Stimulated activated CD8-positive, alpha-beta memory T cell treated with anti-CD3 and anti-CD28 coated beads, Interleukin-12 subunit alpha, Interleukin-12 subunit beta, amount 100 ng/mL, for 24 hours (primary cell): ENCODE data around the gene ZNF423.
"Not testable (repeated sequence)": the region's sequence is repeated elsewhere in the genome, so short reads cannot be mapped to it uniquely, and the experiment has no call there.

ENCODE experiments used
- DNase-seq: peaks from one replicate; pipeline ENCODE4 v3.0.0-alpha.2; 2020; ENCODE audit errors: extremely low read depth

Gene ZNF423

DNA sequence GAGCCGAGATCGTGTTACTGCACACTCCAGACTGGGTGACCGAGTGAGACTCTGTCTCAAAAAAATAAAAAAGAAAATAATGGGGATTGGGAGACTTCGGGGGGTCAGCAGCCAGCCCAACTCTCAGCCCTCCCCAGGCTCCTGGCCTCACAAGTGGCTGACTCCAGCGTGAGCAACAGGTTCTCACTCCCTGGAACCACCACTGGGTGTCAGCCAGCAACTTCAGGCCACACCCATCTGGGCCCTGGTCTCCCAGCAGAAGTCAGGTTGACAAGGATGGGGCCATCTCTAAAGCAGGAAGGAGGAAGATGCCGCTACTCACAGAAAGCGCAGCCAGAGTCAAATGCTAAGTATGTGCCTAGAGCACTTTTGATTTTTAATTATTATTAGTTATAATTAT is 342.9 kb downstream of the ZNF423 start:
- no peak for DNase-seq

DNA sequence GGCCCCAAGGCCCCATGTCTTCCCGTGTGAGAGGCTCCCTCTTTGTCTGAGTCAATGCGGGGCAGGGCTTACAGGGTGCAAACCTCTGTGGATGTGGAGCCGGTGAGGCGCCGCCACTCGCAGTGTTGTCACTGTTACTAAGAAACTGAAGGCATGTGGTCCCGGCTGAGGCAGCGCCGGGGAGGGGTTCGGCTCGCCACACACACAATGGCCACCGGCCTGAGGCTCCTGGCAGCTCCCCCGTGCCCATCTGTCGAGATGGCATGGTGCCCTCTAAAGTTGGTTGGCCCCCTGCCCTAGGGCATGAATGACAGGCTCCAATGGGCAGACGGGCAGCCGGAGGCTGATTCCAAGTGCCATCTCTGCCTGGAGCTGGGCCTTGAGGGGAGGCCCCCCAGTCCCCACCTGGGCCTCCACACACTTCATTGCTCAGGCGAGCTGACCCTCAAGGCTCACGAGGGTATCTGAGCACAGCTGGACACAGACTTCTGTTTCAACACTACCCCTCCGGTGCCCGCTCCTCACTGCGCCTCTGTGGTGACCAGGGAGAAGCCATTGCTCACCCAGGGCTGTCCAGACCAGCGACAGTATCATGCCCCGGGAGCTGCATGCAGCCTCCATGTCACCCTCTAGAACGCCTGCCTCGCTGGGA is 345.1 kb downstream of the ZNF423 start:
- no peak for DNase-seq

DNA sequence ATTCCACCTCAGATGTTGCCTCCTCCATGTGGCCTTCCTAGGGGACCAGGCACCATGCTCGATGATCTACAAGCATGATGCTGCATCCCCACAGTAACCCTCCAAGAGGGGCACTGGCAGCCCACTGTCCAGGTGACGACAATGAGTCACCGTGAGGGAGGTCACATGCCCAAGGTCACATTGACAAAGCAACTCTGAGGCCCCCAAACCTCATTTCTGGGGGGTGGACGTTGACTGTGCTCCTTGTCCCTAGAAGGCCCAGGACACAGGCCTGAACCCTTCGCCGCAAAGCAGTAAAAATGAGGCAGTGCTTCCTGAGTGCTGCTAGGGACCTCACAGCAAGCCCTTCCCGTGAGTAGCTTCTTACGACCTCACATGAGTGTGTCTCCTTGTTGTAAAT is 345.8 kb downstream of the ZNF423 start:
- DNase-seq, result no peak

DNA sequence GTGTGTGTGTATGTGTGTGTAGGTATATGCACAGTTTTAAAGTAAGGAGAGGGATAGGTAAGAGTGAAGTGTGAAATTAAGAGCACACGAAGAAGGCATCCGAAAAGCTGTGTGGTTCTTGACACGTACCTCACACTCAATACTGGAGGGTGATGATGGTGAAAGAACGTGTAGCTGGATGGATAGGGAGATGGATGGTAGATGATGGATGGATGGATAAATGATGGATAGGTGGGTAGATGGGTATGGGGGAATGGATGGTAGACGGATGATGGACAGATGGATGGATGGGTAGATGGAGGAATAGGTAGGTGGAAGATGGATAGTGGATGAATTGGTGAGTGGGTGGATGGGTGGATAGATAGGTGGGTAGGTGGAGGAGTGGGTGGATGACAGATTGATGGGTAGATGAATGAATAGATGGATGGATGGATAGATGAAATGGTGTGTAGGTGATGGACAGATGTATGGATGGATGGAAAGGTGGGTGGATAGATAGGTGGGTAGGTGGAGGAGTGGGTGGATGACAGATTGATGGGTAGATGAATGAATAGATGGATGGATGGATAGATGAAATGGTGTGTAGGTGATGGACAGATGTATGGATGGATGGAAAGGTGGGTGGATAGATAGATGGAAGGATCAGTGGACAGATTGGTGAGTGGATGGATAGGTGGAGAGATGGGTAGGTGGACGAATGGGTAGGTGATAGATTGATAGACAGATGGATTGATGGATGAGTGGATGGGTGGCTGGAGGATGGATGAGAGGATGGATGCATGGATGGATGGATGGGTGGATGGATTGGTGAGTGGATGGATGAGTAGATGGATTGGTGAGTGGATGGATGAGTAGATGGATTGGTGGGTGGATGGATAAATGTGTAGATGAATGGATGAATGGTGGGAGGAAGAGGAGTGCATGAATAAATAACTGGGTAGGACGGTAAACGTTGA is 349.6 kb downstream of the ZNF423 start:
- not testable (repeated sequence) for DNase-seq

DNA sequence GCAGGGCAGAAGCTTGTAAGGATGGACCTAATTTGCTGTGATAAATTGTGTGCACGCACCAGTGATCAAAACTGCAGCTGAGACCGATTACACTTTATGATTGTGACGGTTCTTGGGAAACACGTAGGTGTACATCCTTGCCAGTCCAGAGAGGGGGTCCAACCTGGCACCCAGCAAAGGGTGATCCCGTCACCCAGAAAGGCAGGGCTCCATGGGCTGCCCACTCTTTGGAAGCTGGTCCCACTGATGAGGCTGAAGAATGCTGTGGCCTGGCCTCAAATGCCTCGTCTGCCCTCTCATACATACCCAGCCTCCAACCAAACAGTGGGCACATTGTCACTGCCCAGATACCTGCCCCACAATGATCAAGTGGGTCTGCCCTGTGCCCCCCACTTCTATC is 350.4 kb downstream of the ZNF423 start:
- no peak for DNase-seq

DNA sequence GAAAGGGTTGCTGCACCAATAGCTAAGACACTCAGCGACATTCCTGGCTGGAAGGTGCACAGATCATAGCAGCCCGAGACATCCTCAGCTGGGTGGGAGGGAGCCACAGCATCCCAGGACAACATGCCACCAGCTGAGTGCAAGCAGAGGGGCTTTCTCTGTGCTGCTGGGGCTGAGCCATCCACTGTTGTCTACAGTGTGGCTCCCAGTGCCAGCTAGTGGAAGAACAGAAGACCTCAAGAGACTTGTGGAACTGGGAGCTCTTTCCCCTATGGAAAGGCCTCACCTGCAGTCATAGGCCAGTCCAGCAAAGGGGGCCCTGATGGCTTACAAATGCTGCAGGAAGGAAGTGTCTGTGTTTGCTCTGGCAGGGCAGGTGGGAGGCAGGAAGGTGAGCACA is 351.3 kb downstream of the ZNF423 start:
- no peak for DNase-seq

DNA sequence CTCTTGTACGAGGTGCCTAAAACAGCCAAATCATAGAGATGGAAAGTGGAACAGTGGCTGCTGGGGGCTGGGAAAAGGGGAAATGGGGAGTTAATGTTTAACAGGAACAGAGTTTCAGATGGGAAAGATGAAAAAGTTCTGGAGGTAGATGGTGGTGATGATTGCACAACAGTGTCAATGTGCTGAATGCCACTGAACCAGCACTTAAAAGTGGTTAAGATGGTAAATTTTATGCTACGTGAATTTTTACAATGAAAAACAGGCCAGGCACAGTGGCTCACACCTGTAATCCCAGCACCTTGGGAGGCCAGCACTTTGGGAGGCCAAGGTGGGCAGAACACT is 351.9 kb downstream of the ZNF423 start:
- no peak for DNase-seq

DNA sequence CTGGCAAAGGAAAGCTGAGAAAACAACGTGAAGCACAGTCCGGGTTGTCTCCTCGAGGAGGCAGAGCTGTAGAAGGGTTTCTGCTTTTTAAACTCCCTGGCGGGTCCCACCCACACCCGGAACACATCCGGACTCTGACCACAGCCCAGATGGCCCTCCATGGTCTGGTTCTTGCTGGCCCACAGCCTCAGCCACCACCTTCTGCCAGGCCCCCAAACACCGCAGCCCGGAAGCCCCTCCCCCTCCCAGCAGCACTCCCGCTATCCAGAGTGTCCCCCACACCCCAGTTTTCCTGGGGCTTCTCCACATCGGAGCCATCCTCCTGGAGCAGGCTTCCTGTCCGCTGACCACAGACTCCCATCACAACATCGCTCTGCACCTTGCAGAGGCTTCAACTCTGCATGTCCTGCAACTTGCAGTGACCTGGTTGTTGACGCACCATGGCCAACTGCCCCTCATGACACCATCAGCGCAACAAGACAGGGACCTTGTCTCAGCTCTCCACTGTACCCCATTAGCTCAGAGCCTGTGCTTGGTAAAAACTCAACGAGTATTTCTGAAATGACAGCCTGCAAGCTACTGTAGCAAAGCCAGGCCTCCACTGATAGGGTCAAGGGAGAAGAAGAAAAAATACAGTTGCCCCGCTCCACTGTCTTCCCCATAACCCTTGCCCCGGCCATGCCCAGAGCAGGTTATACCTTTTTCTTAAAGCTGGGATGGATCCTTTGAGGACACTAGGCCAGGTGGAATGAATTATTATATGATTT is 352.5 kb downstream of the ZNF423 start:
- no peak for DNase-seq

DNA sequence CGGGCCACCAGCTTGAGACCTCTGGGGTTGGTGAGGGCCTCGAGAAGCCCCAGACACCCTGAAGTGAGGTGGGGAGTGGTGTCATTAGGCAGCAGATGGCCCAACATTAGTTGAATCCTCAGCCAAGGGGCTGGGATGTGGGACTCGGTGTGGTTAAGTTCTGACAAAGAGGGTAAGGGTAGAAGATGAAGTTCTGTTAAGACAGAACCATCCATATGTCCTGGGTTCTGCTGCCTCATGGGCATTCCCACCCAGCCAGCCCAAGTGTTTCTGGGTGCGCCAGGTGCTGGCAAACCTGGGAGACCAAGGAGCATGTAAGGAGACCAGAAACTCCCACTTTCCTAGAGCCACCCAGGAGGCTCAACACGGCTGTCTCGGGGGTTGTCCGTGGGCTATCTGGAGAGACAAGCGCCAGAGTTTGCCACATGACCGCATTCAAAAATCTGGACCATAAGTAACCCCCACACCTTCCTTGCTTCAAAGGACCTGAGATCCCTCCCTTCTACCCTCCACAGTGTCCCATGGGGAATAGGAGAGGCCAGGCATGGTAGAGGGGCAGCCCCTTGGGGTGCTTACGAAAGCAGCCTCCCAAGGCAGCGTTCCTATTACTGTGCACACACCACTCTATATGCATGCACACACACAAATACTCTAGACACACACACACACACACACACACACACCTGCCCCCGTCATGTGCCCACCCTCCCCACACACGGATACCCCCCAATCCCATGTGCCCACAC is 353.6 kb downstream of the ZNF423 start:
- no peak for DNase-seq

DNA sequence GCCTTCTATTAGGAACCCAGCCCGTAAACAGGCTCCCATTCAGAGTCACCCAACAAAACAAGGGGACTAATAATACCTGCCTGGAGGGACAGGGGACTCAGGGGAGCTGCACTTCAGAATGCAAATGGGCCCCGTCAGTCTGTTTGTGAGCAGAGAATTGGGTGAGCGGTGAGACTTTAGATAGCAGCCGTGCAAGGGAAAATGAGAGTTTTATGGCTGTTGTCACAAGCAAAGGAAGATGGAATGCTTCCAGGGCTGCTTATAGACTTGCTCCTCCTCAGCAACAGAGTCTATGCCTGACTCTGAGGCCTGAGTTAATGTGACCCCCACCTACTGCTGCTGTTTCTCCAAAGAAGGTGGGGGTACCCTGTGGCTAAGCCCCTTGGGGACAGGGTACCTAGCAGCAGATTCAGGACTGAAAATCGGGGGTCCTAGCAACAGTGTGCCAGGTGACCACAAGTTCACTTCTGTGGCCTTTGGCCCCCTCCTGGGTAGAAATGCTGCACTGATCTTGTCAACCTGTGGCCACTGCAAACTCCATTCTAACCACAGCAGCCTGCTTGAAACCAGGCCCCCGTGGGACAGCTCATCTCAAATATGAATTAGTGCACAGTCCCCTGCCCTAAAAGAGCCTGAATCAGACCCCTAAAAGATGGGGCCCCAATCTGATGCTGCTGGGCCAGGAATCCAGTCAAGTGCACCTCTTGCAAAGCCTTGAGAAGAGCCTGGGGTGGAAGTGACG is 355.9 kb downstream of the ZNF423 start:
- no peak for DNase-seq

DNA sequence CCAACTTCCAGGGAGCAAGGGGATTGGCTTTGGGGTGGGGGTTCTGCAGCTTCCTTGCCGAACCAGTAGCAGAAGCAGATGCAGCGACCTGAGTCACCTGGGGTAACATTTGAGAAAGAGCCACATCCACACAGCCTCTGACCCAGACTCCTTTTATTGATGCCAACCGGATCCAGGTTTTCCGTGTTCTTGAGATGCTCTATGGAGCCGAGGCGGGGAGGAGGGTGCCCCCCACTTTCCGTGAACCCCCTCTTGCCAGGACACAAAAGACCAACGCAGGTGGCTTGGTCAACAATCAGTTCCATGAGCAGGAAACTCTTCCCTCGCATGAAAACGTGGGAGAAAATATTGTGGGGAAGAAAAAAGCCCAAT is 356.5 kb downstream of the ZNF423 start:
- DNase-seq, result no peak

DNA sequence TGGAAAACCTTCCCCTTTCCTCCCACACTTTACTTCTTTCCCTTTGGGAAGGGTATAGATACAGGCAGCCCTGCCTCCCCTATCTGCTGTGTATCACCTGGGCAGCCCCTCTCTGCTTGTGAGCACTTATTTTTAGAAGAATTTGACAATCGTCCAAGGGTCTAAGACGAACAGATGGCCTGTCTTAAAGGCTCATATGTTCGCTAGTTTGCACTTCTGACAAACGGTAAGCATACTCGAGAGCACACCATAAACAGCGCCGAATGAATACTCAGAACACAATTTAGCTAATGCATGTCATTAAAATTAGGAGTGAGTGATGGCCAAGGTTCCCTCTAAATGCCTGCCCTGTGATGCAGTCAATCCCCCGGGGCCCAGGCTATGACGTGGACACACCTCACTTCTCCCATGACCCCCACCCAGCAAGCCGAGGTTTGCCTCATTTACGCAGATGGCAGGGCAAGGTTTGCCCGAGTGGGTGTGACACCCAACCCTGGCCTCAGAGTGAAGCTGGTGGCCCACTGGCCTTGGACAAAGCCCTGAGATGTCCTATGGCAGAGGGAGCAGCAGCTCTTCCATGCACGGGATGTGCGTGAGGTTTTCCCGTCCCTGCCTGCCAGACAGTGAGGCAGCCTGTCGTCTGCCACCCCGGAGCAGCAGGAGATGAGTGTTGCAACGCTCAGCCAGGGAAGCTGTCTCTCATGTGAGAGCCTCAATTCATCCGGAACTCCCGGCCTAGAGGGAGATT is 357.1 kb downstream of the ZNF423 start:
- no peak for DNase-seq

DNA sequence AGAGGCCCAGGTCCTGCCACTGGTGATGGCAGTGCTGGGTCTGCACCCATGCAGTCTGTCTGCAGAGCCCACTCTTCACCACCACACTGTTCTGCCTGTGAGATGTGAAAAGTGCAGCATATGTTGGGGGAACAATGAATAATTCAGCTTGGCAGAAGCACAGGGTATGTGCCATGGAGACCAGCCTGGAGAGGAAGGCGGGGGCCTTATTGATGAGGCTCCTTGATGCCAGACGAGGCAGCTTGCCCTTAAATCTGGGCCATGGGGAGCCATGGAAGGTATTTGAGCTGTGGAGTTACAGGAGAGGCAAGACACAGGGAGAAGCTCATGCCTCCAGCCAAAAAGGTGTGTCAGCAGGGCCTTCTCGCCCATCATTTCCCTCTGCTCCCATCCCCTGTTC is 357.6 kb downstream of the ZNF423 start:
- DNase-seq, result no peak

DNA sequence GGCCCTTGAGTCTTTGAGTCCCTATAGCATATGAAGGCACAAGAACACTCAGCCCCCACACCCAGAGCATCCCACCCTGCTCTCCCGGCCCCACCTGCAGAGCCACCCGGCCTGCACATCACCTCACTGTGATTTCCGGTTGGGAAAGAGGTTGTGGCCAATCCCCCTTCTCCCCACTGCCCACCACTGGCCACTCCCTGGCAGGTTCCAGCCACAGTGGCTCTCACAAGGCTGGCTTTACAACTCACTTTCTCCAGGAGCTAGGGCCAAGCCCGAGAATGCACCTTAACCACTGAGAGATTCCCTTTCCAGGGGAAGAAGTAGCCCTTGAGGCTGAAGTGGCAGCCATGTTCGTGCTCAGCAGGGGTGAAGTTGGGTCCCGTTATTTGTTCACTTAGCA is 358.4 kb downstream of the ZNF423 start:
- DNase-seq, result no peak

DNA sequence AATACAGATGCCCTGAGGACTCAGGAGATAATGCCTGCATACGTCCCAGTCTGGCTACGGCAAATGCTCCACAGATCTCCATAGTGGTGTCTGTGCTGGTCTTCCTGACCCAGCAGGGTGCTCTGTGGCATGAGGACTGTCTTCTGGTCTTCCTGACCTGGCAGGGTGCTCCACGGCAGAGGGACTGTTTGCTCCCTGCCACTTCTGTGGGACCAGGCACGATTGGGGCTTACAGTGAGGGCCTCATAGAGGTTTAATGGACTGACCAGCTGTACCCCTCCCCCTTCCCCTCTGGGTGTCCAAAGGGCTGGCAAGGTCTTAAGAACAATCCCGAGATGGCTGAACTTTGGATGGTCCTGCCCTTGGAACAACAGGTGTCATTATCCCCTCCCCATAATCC is 359.3 kb downstream of the ZNF423 start:
- DNase-seq, result no peak

DNA sequence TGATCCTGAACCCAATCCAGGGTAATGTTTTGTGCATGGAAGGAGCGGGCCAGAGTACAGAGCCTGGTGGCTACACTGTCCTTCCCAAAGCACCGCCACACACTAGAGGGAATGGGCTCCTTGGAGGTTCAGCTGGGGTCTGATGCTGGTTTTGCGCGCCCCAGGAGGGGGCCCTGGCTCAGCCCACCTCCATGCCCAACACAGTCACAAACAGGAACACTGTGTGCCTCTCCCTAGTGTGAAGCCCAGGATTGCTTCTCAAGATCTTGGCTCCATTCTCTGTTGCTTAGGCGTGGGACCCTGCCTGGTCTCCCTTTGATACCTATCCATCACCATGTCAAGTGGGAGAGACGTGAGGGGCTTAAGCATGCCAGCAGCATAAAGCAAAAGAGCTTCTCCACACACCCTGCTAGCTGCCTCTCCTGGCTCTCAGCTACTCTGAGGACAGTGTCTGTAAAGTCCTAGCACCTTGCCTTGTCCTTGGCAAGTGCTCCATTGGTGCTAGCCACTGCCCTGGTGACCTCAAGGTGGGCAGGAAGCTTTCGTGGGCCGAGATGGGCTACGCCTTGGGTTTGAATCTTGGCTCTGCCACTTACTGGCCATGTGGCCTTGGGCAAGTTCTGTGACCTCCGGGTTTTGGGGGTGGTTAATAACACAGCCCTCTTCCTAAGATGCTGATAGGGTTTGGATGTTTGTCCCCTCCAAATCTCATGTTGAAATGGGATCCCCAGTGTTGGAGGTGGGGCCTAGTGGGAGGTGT is 360.1 kb downstream of the ZNF423 start:
- no peak for DNase-seq

DNA sequence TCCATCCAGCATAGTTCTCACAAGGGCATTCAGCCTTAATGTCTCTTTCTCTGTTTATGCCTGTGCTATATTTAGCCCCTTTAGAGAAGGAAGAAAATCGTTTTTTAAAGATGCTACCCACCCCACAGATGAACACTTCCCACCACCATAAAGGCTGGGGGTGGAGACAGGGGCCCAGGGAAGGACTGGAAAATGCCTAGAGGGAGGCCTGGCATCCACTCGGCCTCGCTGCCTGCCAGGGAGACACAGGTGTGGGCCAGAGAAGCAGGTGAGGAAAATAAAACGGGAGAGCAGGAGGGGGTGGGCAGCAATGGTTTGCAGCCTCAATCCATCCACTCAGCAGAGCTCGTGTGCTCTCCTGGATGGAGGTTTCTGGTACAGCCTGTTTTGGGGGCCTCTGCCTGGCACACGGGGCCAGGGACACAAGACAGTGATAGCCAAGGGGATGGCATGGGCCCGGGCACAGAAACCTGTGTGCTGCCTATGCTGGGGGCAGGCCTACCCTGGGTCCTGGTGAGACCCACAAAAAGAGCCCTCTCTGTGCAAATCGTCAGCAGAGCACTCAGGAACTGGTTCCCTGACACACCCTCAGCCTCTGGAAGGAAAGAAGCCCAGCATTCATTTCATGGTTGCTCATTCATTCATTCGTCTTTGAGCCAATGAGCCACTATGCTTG is 360.9 kb downstream of the ZNF423 start:
- no peak for DNase-seq

DNA sequence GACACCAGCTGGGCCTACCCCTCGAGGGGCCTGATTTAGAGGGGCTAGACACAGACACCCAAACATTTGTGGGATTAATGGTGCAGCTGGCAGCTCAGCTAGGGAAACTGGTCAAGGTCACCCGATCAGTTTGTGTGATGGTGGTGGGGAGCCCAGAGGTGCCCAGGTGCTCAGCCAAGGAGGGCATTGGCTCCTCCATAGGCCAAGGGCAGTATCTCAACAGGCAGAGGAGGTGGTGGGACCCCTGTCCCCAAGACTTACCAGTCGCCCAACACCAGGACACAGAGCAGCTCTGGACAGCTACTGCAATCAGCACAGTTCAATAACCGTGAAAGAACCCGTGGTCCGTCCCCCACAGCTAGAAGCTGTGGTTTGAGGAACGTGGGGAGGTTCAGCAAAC is 361.4 kb downstream of the ZNF423 start:
- no peak for DNase-seq

DNA sequence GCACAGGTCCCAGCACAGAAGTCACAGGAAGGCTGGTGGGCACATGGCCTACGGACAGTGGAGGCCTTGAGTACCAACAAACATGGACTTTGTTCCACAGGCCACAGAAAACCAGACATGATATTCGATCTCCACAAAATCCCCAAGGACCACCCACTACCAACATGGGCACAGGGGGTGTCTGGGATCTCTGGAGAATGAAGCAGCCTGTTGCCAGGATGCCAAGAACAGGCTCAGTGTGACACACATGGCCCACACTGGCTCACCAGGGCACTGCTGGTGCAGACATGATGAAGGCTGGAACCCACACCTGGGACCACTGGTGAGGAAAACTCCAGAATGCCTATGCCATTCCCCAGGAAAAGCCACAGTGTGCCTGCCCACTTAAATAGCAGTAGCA is 362.1 kb downstream of the ZNF423 start:
- DNase-seq, result no peak
